Osteoblast (primary cell): ENCODE results near the gene HDAC4. TPM values are rescaled to one million over a fixed set of nuclear protein-coding genes. Genes with fewer than 3 reads are reported as not detected.
A peak's percentile ranks its signal among the peaks of the same experiment; 100 is the strongest.

Experiments used
- DNase-seq: peaks from one replicate; pipeline ENCODE4 v3.0.0; 2011; ENCODE audit warnings: low spot score, mixed read lengths; ENCODE audit not compliant: insufficient read length; ENCODE audit errors: missing footprints
- H2AFZ ChIP-seq: 2 replicates; pipeline ENCODE4 v1.6.0; 2011; ENCODE audit warnings: mild to moderate bottlenecking, low read length
- H3K27ac ChIP-seq: 2 replicates; pipeline ENCODE4 v1.5.1; 2011; ENCODE audit warnings: mild to moderate bottlenecking, low read depth, low read length, moderate library complexity
- H3K27me3 ChIP-seq: 2 replicates; pipeline ENCODE4 v1.6.0; 2012; ENCODE audit warnings: mild to moderate bottlenecking, control low read depth, inconsistent platforms, low read length, moderate library complexity; ENCODE audit not compliant: insufficient read depth
- H3K36me3 ChIP-seq: 2 replicates; pipeline ENCODE4 v1.5.1; 2011; ENCODE audit warnings: mild to moderate bottlenecking, low read length, control low read depth, moderate library complexity; ENCODE audit not compliant: insufficient read depth
- H3K4me1 ChIP-seq: 2 replicates; pipeline ENCODE4 v1.5.1; 2011; ENCODE audit warnings: mild to moderate bottlenecking, low read length, control low read depth, moderate library complexity; ENCODE audit not compliant: insufficient read depth
- H3K4me2 ChIP-seq: 2 replicates; pipeline ENCODE4 v1.6.0; 2011; ENCODE audit warnings: mild to moderate bottlenecking, low read length; ENCODE audit not compliant: insufficient read depth
- H3K4me3 ChIP-seq: fragments of 200-600 bp; sonication (generic); 3 replicates; pipeline ENCODE4 v1.5.1; 2012; ENCODE audit warnings: mild to moderate bottlenecking, low read length, inconsistent platforms; ENCODE audit not compliant: insufficient read depth
- H3K79me2 ChIP-seq: 2 replicates; pipeline ENCODE4 v1.6.0; 2012; ENCODE audit warnings: mild to moderate bottlenecking, low read length, control low read depth, inconsistent platforms; ENCODE audit not compliant: insufficient read depth
- H3K9me3 ChIP-seq: 2 replicates; pipeline ENCODE4 v1.5.1; 2011; ENCODE audit warnings: low read depth, low read length, control low read depth
- H4K20me1 ChIP-seq: 2 replicates; pipeline ENCODE4 v1.6.0; 2012; ENCODE audit warnings: mild to moderate bottlenecking, low read length, control low read depth; ENCODE audit not compliant: insufficient read depth
- CTCF ChIP-seq: IDR thresholded peaks from 2 replicates; pipeline ENCODE4 v1.5.1; 2011; ENCODE audit warnings: mild to moderate bottlenecking, low read depth, low read length, moderate library complexity; ENCODE audit errors: extremely low read depth
- total RNA-seq: library from RNA; depleted of rRNA; stranded (reverse); fragments of >200 nt; gene quantifications from 2 replicates; pipeline ENCODE4 v1.2.3, GENCODE V29; 2012

HDAC4 gene
- total RNA-seq, 1 donor = 30.8 TPM

- Histone ChIP-seq H4K20me1 (peaks cover 21% of the 10 kb centered on the region), H3K9me3 (no peaks in the 10 kb centered on the region), H3K4me1 (peaks cover 17% of the 10 kb centered on the region), H3K27ac (peak overlapping the region; percentile 29), H3K4me2 (peak overlapping the region; percentile 93), H3K27me3 (no peaks in the 10 kb centered on the region), H3K4me3 (peak overlapping the region; percentile 69), H2AFZ (peak overlapping the region; percentile 23), H3K79me2 (peaks cover 36% of the 10 kb centered on the region), H3K36me3 (peaks cover 3% of the 10 kb centered on the region)
- peak; percentile 92 for DNase-seq
- no peak for TF ChIP-seq CTCF
Observed at GRCh38 chr2:239399433-239399920, 1.3 kb downstream of the HDAC4 start.

- Histone ChIP-seq H4K20me1 (peaks cover 27% of the 10 kb centered on the region), H3K36me3 (peaks cover 3% of the 10 kb centered on the region), H3K9me3 (no peaks in the 10 kb centered on the region), H3K27ac (no peak overlapping the region), H3K4me2 (no peak overlapping the region), H3K79me2 (peaks cover 41% of the 10 kb centered on the region), H3K4me3 (no peak overlapping the region), H3K4me1 (peaks cover 17% of the 10 kb centered on the region), H2AFZ (no peak overlapping the region), H3K27me3 (no peaks in the 10 kb centered on the region)
- no peak for DNase-seq
- no peak for TF ChIP-seq CTCF
Observed at GRCh38 chr2:239398521-239398921, 2.3 kb downstream of the HDAC4 start.

GRCh38 chr2:239397931-239398471 is 2.8 kb downstream of the HDAC4 start:
- peak; percentile 62 for DNase-seq
- H3K4me3 ChIP-seq = no peak overlapping the region
- H2AFZ ChIP-seq = no peak overlapping the region
- H3K4me1 ChIP-seq = peaks cover 17% of the 10 kb centered on the region
- peaks cover 46% of the 10 kb centered on the region for H3K79me2 ChIP-seq
- no peak overlapping the region for H3K4me2 ChIP-seq
- H4K20me1 ChIP-seq = peaks cover 31% of the 10 kb centered on the region
- H3K27me3 ChIP-seq = no peaks in the 10 kb centered on the region
- H3K36me3 ChIP-seq = peaks cover 3% of the 10 kb centered on the region
- no peak overlapping the region for H3K27ac ChIP-seq
- no peak for TF ChIP-seq CTCF
- no peaks in the 10 kb centered on the region for H3K9me3 ChIP-seq

GRCh38 chr2:239396881-239397681 is 3.7 kb downstream of the HDAC4 start:
- Histone ChIP-seq H3K4me1 (peaks cover 13% of the 10 kb centered on the region), H3K36me3 (peaks cover 3% of the 10 kb centered on the region), H3K79me2 (peaks cover 55% of the 10 kb centered on the region), H3K27ac (no peak overlapping the region), H2AFZ (no peak overlapping the region), H3K4me2 (no peak overlapping the region), H4K20me1 (peaks cover 37% of the 10 kb centered on the region), H3K9me3 (no peaks in the 10 kb centered on the region), H3K27me3 (no peaks in the 10 kb centered on the region), H3K4me3 (no peak overlapping the region)
- DNase-seq = peak; percentile 68
- TF ChIP-seq CTCF = no peak
